MCF 10A (cell line): ENCODE data around the gene DDX31. TPM values are rescaled to one million over a fixed set of nuclear protein-coding genes. Genes with fewer than 3 reads are reported as not detected.

ENCODE experiments used
- BruUV-seq: library from RNA; stranded (reverse); fragments of 400-500 nt; replicated peaks from 2 replicates; lab custom pipeline; 2021; lab: Mats Ljungman, UMichigan
- CTCF ChIA-PET: fragments of 300-600 bp; sonication (Branson Sonifier 250); formaldehyde crosslinking; extraction: SDS; loops from one replicate; lab custom pipeline; 2021; ENCODE audit warnings: antibody characterized with exemption, inconsistent platforms; lab: Yijun Ruan, JAX
- POLR2A ChIA-PET: fragments of 300-600, 350-650 bp; sonication (Branson Sonifier 250); formaldehyde crosslinking; extraction: SDS; loops from one replicate; lab custom pipeline; 2020; ENCODE audit warnings: antibody characterized with exemption, inconsistent platforms; lab: Yijun Ruan, JAX
- DNase-seq: peaks from one replicate; pipeline ENCODE4 v3.0.0-alpha.2; 2018; ENCODE audit not compliant: unreplicated experiment
- H3K27ac Mint-ChIP-seq: one replicate; pipeline ENCODE4 v1.8.0; 2022; ENCODE audit warnings: mild to moderate bottlenecking, low read depth, mixed read lengths; ENCODE audit not compliant: unreplicated experiment
- H3K27me3 Mint-ChIP-seq: one replicate; pipeline ENCODE4 v1.8.0; 2022; ENCODE audit warnings: mixed read lengths; ENCODE audit not compliant: insufficient read depth, unreplicated experiment
- H3K36me3 Mint-ChIP-seq: one replicate; pipeline ENCODE4 v1.8.0; 2022; ENCODE audit warnings: mild to moderate bottlenecking, moderate library complexity, mixed read lengths; ENCODE audit not compliant: insufficient read depth, unreplicated experiment
- H3K4me1 Mint-ChIP-seq: one replicate; pipeline ENCODE4 v1.8.0; 2022; ENCODE audit warnings: mixed read lengths; ENCODE audit not compliant: insufficient read depth, unreplicated experiment
- H3K4me3 Mint-ChIP-seq: one replicate; pipeline ENCODE4 v1.8.0; 2022; ENCODE audit warnings: mild to moderate bottlenecking, moderate library complexity, mixed read lengths; ENCODE audit not compliant: unreplicated experiment
- H3K9me3 Mint-ChIP-seq: one replicate; pipeline ENCODE4 v1.8.0; 2022; ENCODE audit warnings: mixed read lengths; ENCODE audit not compliant: unreplicated experiment
- intact Hi-C: fragments of 100-400 bp; cut with micrococcal nuclease; formaldehyde crosslinking; loops from 2 replicates; pipeline ENCODE4 v1.14.1; 2022
- total RNA-seq: library from RNA; stranded (reverse); gene quantifications from 2 replicates; pipeline ENCODE4 v1.2.3, GENCODE V29; 2022
- TF ChIP-seq, protein P1 (sequence below): fragments of 200-600 bp; IDR thresholded peaks from one replicate; pipeline ENCODE4 v1.8.0; 2022; ENCODE audit warnings: antibody characterized with exemption, mild to moderate bottlenecking; ENCODE audit not compliant: unreplicated experiment

Gene DDX31
- total RNA-seq, 1 experiment from 2014 or later, result 28.8 TPM

DNA sequence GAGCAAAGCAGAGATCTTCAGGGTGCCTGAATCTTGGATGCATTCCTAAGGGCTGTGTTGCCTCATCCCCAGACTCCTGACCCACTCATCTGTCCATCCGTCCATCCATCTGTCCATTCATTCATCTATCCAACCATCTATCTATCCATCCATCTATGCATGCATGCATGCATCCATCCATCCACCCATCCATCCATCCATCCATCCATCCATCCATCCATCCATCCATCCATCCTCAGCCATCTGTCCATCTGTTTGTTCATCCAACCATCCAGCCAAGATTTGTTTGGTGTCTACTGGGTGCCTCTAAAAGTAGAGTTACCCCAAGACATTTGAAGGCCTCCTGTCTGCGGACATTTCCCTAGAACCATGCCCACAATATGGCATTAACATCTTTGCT is 115.0 kb downstream of the DDX31 start:
- intact Hi-C loops, result no loop called here

DNA sequence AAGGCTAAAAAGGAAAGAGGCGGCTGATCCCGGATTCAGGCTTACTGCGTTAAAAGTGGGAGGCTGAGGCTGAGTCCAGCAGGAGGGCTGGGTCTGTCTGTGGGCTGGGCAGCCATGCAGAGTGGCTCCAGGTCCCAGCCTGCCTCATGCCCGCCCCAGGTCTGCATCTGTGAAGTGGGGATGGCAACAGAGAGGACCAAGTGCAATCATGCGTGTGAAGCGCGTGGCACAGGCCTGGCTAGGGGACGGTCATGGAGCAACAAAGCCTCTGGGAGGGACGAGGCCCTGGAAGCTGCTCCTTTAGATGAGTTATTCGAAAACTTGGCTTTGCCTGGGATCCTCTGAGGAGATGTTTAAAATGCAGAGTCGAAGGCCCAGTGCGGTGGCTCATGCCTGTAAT is 117.7 kb downstream of the DDX31 start:
- H3K27ac Mint-ChIP-seq, result no peak overlapping the region
- ChIA-PET POLR2A (no interaction called here), CTCF (no interaction called here)
- no TSS peak for BruUV-seq
- H3K4me1 Mint-ChIP-seq, result no peaks in the 10 kb centered on the region
- DNase-seq, result no peak
- TF ChIP-seq, protein P1, sequence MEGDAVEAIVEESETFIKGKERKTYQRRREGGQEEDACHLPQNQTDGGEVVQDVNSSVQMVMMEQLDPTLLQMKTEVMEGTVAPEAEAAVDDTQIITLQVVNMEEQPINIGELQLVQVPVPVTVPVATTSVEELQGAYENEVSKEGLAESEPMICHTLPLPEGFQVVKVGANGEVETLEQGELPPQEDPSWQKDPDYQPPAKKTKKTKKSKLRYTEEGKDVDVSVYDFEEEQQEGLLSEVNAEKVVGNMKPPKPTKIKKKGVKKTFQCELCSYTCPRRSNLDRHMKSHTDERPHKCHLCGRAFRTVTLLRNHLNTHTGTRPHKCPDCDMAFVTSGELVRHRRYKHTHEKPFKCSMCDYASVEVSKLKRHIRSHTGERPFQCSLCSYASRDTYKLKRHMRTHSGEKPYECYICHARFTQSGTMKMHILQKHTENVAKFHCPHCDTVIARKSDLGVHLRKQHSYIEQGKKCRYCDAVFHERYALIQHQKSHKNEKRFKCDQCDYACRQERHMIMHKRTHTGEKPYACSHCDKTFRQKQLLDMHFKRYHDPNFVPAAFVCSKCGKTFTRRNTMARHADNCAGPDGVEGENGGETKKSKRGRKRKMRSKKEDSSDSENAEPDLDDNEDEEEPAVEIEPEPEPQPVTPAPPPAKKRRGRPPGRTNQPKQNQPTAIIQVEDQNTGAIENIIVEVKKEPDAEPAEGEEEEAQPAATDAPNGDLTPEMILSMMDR, result no peak
- no peaks in the 10 kb centered on the region for H3K9me3 Mint-ChIP-seq
- H3K27me3 Mint-ChIP-seq, result peaks cover 81% of the 10 kb centered on the region
- no peak overlapping the region for H3K4me3 Mint-ChIP-seq
- H3K36me3 Mint-ChIP-seq, result no peaks in the 10 kb centered on the region
- intact Hi-C loops, result no loop called here

More for the DNA sequence above, 115.0 kb downstream of the DDX31 start:
- no peak for DNase-seq
- Mint-ChIP-seq H3K4me1 (no peaks in the 10 kb centered on the region), H3K4me3 (no peak overlapping the region), H3K27ac (no peak overlapping the region), H3K9me3 (no peaks in the 10 kb centered on the region), H3K27me3 (peaks cover 85% of the 10 kb centered on the region), H3K36me3 (no peaks in the 10 kb centered on the region)
- no TSS peak for BruUV-seq
- ChIA-PET POLR2A (no interaction called here), CTCF (interaction anchor here (0.9 to 1.1 kb wide), 2 partner anchors 16 to 22 kb away, joined by 3 read pairs; no protein-coding TSS in a partner anchor)
- TF ChIP-seq, protein P1, result no peak

DNA sequence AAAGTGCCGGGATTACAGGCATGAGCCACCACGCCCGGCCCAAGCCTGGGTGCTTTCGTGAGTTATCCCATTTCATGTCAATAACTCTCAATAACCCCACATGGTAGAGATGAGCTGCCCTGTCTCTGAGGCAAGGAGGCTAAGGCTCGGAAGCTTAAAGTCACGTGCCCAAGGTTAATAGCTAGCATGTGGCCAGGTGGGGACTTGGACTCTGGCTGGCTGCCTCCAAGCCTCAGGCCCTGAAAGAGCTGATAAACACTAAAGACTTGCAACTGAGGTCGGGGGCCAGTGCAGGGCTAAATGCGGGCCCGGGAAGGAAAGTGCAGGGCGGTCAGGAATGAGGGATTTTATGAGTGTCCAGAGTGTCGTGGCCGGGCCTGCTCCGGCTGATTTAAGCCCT is 118.2 kb downstream of the DDX31 start:
- BruUV-seq, result no TSS peak

GRCh38 chr9:132548751-132549640 is 120.8 kb downstream of the DDX31 start:
- H3K36me3 Mint-ChIP-seq, result no peaks in the 10 kb centered on the region
- DNase-seq, result no peak
- H3K27ac Mint-ChIP-seq, result no peak overlapping the region
- no peaks in the 10 kb centered on the region for H3K9me3 Mint-ChIP-seq
- H3K4me3 Mint-ChIP-seq, result no peak overlapping the region
- ChIA-PET POLR2A (no interaction called here), CTCF (interaction anchor here (0.6 to 0.9 kb wide), 3 partner anchors 23 to 284 kb away, joined by 3 to 4 read pairs (median 3); no protein-coding TSS in a partner anchor)
- peaks cover 65% of the 10 kb centered on the region for H3K27me3 Mint-ChIP-seq
- no peaks in the 10 kb centered on the region for H3K4me1 Mint-ChIP-seq
- intact Hi-C loops, result no loop called here
- no TSS peak for BruUV-seq
- TF ChIP-seq, protein P1, result no peak

More for the DNA sequence above, 118.2 kb downstream of the DDX31 start:
- H3K36me3 Mint-ChIP-seq, result no peaks in the 10 kb centered on the region
- H3K4me1 Mint-ChIP-seq, result no peaks in the 10 kb centered on the region
- DNase-seq, result no peak
- no peaks in the 10 kb centered on the region for H3K9me3 Mint-ChIP-seq
- TF ChIP-seq, protein P1, result no peak
- H3K27ac Mint-ChIP-seq, result no peak overlapping the region
- ChIA-PET CTCF (no interaction called here), POLR2A (interaction anchor here (0.7 kb wide), 1 partner anchor 15 kb away, joined by 3 read pairs; no protein-coding TSS in a partner anchor)
- intact Hi-C loops, result no loop called here
- H3K27me3 Mint-ChIP-seq, result peaks cover 76% of the 10 kb centered on the region
- no peak overlapping the region for H3K4me3 Mint-ChIP-seq
